AG10803 (cell line): Measurements from ENCODE around the gene CYTH3.

Experiments used
- DNase-seq: peaks from one replicate; pipeline ENCODE4 v3.0.0; 2010; ENCODE audit warnings: low read depth
- H3K4me3 ChIP-seq: 2 replicates; pipeline ENCODE4 v1.5.1; 2011; ENCODE audit warnings: mild to moderate bottlenecking, low read length, control low read depth
- CTCF ChIP-seq: conservative IDR thresholded peaks from 2 replicates; pipeline ENCODE4 v1.5.1; 2011; ENCODE audit warnings: mild to moderate bottlenecking, low read length, control low read depth, inconsistent platforms

Gene CYTH3

GRCh38 chr7:6117533-6117932, 154.9 kb downstream of the CYTH3 start:
- no peak for TF ChIP-seq CTCF
- H3K4me3 ChIP-seq = no peak overlapping the region
- no peak for DNase-seq

GRCh38 chr7:6116211-6116610, 156.2 kb downstream of the CYTH3 start:
- no peak overlapping the region for H3K4me3 ChIP-seq
- DNase-seq = peak; percentile 57
- no peak for TF ChIP-seq CTCF
